Tibial nerve (tissue), 4 donors: ENCODE results near the gene ZFP1. TPM values are rescaled to one million over a fixed set of nuclear protein-coding genes. Genes with fewer than 3 reads are reported as not detected.

ENCODE experiments used
- DNase-seq, 2 donors: peaks; one replicate each; pipeline ENCODE4 v3.0.0-alpha.2; 2019; ENCODE audit warnings: low spot score in 2 of 2
- H3K27ac ChIP-seq, 4 donors: fragments of 200-600 bp; sonication (generic) in 3 of 4; one replicate each; pipeline ENCODE4 v1.5.1; 2017 to 2019; ENCODE audit warnings: mild to moderate bottlenecking in 1 of 4
- H3K27me3 ChIP-seq, 2 donors: fragments of 200-600 bp; sonication (generic) in 1 of 2; one replicate each; pipeline versions ENCODE4 v1.5.1 to v1.6.0; 2017 to 2019
- H3K36me3 ChIP-seq, 3 donors: fragments of 200-600 bp; sonication (generic); one replicate each; pipeline ENCODE4 v1.5.1; 2018 to 2019
- H3K4me1 ChIP-seq, 4 donors: fragments of 200-600 bp; sonication (generic) in 3 of 4; one replicate each; pipeline ENCODE4 v1.5.1; 2017 to 2019
- H3K4me3 ChIP-seq, 4 donors: fragments of 200-600 bp; sonication (generic) in 3 of 4; one replicate each; pipeline ENCODE4 v1.5.1; 2017 to 2019; ENCODE audit warnings: mild to moderate bottlenecking in 1 of 4, moderate library complexity in 1 of 4
- H3K9me3 ChIP-seq, 4 donors: fragments of 200-600 bp; sonication (generic) in 3 of 4; one replicate each; pipeline ENCODE4 v1.5.1; 2017 to 2019
- EP300 ChIP-seq, 2 donors: sonication (generic); formaldehyde crosslinking; IDR thresholded peaks; one replicate each; pipeline ENCODE4 v1.6.1; 2017; ENCODE audit warnings: antibody characterized with exemption in 2 of 2, mild to moderate bottlenecking in 1 of 2
- POLR2A ChIP-seq, 2 donors: fragments of 450-650 bp; IDR thresholded peaks; one replicate each; pipeline ENCODE4 v1.6.1; 2017; ENCODE audit warnings: antibody characterized with exemption in 2 of 2, mild to moderate bottlenecking in 2 of 2, moderate library complexity in 2 of 2
- WGBS, 2 donors: methylation state at CpG; one replicate each; pipeline ENCODE4 v1.1.5; 2018; 5-methylcytosine and 5-hydroxymethylcytosine counted together
- total RNA-seq, 4 donors: library from RNA; depleted of rRNA; stranded (reverse); fragments of >200 nt; gene quantifications; one replicate each; pipeline ENCODE4 v1.1.0, GENCODE V29; 2016
- TF ChIP-seq, protein P1 (sequence below), 5 experiments: fragments of 200-600 bp in 3 of 5; fragments of 450-650 bp in 2 of 5; sonication (generic) in 3 of 5; IDR thresholded peaks; one replicate each; pipeline ENCODE4 v1.5.1; 2016 to 2019; ENCODE audit warnings: antibody characterized with exemption in 5 of 5, mild to moderate bottlenecking in 3 of 5, moderate library complexity in 2 of 5

ZFP1 gene
- total RNA-seq, 4 donors from 2014 or later = 6.3 to 12.6 (median 9.5) TPM

GRCh38 chr16:75196836-75197235, 48.5 kb downstream of the ZFP1 start:
- Histone ChIP-seq H3K27me3 (peaks cover 0 to 34% of the 10 kb centered on the region in 2 donors), H3K4me3 (no peak overlapping the region), H3K27ac (no peak overlapping the region), H3K36me3 (no peaks in the 10 kb centered on the region), H3K4me1 (peaks cover 0 to 12% (median 0%) of the 10 kb centered on the region in 4 donors), H3K9me3 (no peaks in the 10 kb centered on the region)
- TF ChIP-seq POLR2A (IDR thresholded peaks at IDR 0.05) (no peak), EP300 (IDR thresholded peaks at IDR 0.05) (no peak)
- TF ChIP-seq, protein P1, sequence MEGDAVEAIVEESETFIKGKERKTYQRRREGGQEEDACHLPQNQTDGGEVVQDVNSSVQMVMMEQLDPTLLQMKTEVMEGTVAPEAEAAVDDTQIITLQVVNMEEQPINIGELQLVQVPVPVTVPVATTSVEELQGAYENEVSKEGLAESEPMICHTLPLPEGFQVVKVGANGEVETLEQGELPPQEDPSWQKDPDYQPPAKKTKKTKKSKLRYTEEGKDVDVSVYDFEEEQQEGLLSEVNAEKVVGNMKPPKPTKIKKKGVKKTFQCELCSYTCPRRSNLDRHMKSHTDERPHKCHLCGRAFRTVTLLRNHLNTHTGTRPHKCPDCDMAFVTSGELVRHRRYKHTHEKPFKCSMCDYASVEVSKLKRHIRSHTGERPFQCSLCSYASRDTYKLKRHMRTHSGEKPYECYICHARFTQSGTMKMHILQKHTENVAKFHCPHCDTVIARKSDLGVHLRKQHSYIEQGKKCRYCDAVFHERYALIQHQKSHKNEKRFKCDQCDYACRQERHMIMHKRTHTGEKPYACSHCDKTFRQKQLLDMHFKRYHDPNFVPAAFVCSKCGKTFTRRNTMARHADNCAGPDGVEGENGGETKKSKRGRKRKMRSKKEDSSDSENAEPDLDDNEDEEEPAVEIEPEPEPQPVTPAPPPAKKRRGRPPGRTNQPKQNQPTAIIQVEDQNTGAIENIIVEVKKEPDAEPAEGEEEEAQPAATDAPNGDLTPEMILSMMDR (IDR thresholded peaks at IDR 0.05) = no peak
- no peak for DNase-seq
- 67 to 76% methylated on average over 8 of the region's 9 CpGs for WGBS, 2 donors

DNA sequence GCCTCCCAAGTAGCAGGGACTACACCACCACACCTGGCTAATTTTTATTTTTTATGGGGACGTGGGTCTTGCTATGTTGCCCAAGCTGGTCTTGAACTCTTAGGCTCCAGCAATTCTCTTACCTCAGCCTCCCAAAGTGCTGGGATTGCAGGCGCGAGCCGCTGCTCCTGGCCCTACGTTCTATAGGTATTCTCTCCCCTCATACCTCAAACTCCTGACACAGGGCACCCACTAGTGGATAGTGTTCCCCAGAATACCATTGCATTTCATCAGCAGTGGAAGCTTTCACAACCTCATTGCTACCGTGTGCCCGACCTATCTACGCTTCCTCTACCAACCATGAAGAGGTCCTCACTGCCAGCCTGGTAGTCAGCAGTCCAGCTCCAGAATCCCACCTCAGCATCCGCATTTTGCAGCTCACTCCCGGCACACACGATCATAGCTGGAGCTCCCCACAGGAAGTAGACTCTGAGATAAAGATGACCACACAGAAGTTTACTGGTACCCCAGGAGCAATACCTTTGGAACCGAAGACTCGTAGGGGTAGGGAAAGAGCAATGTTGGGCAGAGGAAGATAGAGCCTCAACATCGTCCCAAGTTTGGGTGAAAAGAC, 49.3 kb downstream of the ZFP1 start:
- no peaks in the 10 kb centered on the region for H3K9me3 ChIP-seq
- H3K4me1 ChIP-seq = peaks cover 0 to 12% (median 0%) of the 10 kb centered on the region in 4 donors
- TF ChIP-seq POLR2A (IDR thresholded peaks at IDR 0.05) (no peak), EP300 (IDR thresholded peaks at IDR 0.05) (no peak)
- TF ChIP-seq, protein P1 (IDR thresholded peaks at IDR 0.05) = no peak
- H3K36me3 ChIP-seq = no peaks in the 10 kb centered on the region
- H3K27me3 ChIP-seq = peaks cover 0 to 34% of the 10 kb centered on the region in 2 donors
- no peak overlapping the region for H3K4me3 ChIP-seq
- H3K27ac ChIP-seq = no peak overlapping the region
- DNase-seq = no peak
- WGBS, 2 donors = 56 to 65% methylated on average over 14 of the region's 14 CpGs

GRCh38 chr16:75198135-75198600, 49.8 kb downstream of the ZFP1 start:
- TF ChIP-seq, protein P1 (IDR thresholded peaks at IDR 0.05) = no peak
- no peak for TF ChIP-seq EP300 (IDR thresholded peaks at IDR 0.05)
- TF ChIP-seq POLR2A (IDR thresholded peaks at IDR 0.05) = no peak
- H3K36me3 ChIP-seq = no peaks in the 10 kb centered on the region
- no peak overlapping the region for H3K4me3 ChIP-seq
- DNase-seq = no peak
- H3K27me3 ChIP-seq = peaks cover 0 to 34% of the 10 kb centered on the region in 2 donors
- peaks cover 0 to 12% (median 0%) of the 10 kb centered on the region in 4 donors for H3K4me1 ChIP-seq
- 24 to 41% methylated on average over 15 to 18 of the region's 18 CpGs for WGBS, 2 donors
- H3K9me3 ChIP-seq = no peaks in the 10 kb centered on the region
- no peak overlapping the region for H3K27ac ChIP-seq

- Histone ChIP-seq H3K9me3 (no peaks in the 10 kb centered on the region), H3K36me3 (no peaks in the 10 kb centered on the region), H3K27ac (no peak overlapping the region), H3K4me1 (peaks cover 0 to 12% (median 0%) of the 10 kb centered on the region in 4 donors), H3K4me3 (no peak overlapping the region), H3K27me3 (peaks cover 0 to 24% of the 10 kb centered on the region in 2 donors)
- no peak for TF ChIP-seq POLR2A (IDR thresholded peaks at IDR 0.05)
- TF ChIP-seq EP300 (IDR thresholded peaks at IDR 0.05) = no peak
- TF ChIP-seq, protein P1 (IDR thresholded peaks at IDR 0.05) = no peak
- DNase-seq = no peak
- 87 to 88% methylated on average over 13 of the region's 13 CpGs for WGBS, 2 donors
Measured at GRCh38 chr16:75202069-75202590, 53.8 kb downstream of the ZFP1 start.

- no peak overlapping the region for H3K27ac ChIP-seq
- DNase-seq = no peak
- peaks cover 0 to 14% of the 10 kb centered on the region in 2 donors for H3K27me3 ChIP-seq
- peaks cover 0 to 11% (median 0%) of the 10 kb centered on the region in 4 donors for H3K4me1 ChIP-seq
- H3K4me3 ChIP-seq = no peak overlapping the region
- H3K9me3 ChIP-seq = no peaks in the 10 kb centered on the region
- WGBS, 2 donors = 83 to 87% methylated on average over 12 of the region's 12 CpGs
- no peaks in the 10 kb centered on the region for H3K36me3 ChIP-seq
- TF ChIP-seq POLR2A (IDR thresholded peaks at IDR 0.05) = no peak
- TF ChIP-seq, protein P1 (IDR thresholded peaks at IDR 0.05) = no peak
- TF ChIP-seq EP300 (IDR thresholded peaks at IDR 0.05) = no peak
Measured at GRCh38 chr16:75203096-75203495, 54.8 kb downstream of the ZFP1 start.
